Measurements from ENCODE around the gene SLC16A8.

Gene SLC16A8

DNA sequence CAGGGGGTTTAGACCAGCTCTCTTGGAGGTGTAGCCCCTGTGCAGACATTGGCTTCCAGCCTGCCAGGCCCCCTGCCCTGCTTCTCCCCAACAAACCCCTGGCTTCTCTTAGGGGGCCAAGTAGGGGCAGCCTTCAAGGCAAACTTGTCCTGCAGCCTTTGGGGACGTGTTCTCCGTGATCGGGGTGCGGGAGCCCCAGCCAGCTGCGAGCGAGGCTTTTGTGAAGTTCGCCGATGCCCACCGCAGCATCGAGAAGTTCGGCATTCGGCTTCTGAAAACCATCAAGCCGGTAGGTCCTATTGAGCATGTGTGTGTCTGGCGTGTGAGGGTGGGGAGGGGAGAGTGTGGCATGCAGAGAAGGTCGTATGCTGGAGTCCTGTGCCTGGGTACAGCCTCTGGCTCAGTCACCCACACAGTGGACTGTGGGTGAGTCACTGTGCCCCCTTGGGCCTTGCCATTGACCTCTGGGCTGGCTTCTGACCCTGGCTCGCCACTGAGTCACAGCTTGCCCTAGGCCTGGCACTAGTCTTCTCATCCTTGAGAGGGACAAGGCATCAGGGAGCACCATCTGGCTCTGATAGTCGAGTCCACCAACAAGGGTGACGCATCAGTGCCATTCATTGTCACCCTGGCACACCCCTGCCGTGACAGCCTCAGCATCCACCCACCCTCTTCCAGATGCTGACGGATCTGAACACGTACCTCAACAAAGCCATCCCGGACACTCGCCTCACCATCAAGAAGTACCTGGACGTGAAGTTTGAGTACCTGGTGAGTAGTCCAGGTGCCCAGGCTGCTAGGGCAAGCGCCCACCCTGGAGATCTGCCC is 11.4 kb downstream of the SLC16A8 start:
- TF ChIP-seq, protein P1, sequence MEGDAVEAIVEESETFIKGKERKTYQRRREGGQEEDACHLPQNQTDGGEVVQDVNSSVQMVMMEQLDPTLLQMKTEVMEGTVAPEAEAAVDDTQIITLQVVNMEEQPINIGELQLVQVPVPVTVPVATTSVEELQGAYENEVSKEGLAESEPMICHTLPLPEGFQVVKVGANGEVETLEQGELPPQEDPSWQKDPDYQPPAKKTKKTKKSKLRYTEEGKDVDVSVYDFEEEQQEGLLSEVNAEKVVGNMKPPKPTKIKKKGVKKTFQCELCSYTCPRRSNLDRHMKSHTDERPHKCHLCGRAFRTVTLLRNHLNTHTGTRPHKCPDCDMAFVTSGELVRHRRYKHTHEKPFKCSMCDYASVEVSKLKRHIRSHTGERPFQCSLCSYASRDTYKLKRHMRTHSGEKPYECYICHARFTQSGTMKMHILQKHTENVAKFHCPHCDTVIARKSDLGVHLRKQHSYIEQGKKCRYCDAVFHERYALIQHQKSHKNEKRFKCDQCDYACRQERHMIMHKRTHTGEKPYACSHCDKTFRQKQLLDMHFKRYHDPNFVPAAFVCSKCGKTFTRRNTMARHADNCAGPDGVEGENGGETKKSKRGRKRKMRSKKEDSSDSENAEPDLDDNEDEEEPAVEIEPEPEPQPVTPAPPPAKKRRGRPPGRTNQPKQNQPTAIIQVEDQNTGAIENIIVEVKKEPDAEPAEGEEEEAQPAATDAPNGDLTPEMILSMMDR (IDR thresholded peaks at IDR 0.05; ENCODE audit: borderline replicate concordance, control extremely low read depth, extremely low read depth, insufficient read depth, missing control alignments) = no peak
- in situ Hi-C loops (cut with MboI; ENCODE audit: low sequenced_read_pairs, unreplicated experiment) = no loop called here

DNA sequence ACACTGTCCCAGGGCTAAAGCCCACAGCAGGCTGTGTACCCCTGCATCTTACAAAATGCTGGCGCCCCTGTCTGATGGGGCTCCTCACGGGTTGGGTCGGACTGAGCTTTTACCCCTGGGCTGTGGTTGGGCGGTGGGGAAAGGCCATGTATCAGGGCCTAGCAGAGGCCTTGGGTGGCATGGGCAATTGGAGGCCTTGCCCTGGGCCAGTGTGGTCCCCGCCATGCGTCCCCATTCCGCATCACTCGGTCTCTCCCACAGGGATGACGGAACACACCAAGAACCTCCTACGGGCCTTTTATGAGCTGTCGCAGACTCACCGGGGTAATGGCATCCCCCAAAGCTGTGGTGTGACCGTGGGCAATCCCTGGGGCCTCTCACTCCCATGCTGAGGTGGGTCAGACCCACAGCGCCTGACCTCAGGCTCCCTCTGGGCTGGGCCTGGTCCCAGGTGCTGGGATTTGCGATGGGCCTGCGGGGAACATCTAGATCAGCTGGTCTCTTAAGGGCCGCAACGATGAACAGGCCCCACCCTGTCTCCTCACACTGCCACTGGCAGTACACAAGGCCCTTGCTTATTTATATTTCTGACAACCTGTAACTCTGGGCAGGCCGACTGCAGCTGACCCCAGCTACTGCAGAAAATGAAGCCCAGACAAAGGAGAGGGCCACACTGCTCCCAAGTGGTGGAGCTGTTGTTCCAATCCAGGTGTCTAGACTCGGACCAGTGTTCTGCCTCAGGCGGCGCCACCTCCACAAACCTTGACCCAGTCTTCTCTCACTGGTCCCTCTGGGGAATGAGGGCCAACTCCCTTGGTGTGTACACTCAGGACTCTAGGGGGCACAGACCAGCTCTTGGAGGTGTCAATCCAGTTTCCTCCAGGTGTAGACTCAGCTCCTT is 12.3 kb downstream of the SLC16A8 start:
- TF ChIP-seq, protein P1 (IDR thresholded peaks at IDR 0.05; ENCODE audit: borderline replicate concordance, control extremely low read depth, extremely low read depth, insufficient read depth, missing control alignments) = no peak
- DNase-seq (ENCODE audit: low spot score) = no peak
- in situ Hi-C loops (cut with MboI; ENCODE audit: low sequenced_read_pairs, unreplicated experiment) = no loop called here

More for the DNA sequence above, 11.4 kb downstream of the SLC16A8 start:
- DNase-seq (ENCODE audit: low spot score) = no peak

DNA sequence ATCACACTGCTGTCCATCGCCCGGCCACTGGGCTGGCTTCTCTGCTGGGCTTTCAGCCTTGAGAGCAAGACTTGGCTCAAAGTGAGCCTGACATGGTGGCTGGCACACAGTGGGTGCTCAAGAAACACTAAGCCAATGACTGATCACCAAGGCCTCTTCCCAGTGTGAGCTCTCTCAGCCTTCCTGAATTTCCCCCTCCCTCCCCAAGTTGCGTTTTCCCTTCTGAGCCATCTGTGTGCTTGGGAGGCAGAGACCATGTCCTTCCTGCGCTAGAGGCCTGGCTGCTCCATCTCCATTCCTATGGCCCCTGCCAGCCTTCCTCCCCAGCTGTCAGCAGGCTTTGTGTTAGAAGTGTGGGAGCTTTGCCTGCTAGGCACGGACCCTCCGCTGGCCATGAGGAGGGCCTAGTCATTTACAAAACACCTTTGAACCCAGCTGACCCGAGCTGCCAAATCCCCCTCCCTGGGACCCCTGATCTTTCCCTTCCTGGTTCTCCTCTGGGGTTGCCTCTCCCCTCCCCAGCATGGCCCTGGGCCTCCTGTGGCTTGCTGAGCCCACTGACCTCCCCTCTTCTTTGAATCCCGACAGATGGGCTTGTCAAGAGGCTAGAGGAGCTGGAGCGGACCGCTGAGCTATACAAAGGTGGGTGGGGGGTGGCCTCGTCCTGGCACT is 13.6 kb downstream of the SLC16A8 start:
- TF ChIP-seq, protein P1 (IDR thresholded peaks at IDR 0.05; ENCODE audit: borderline replicate concordance, control extremely low read depth, extremely low read depth, insufficient read depth, missing control alignments) = no peak
- no peak for DNase-seq (ENCODE audit: low spot score)
- in situ Hi-C loops (cut with MboI; ENCODE audit: low sequenced_read_pairs, unreplicated experiment) = no loop called here

DNA sequence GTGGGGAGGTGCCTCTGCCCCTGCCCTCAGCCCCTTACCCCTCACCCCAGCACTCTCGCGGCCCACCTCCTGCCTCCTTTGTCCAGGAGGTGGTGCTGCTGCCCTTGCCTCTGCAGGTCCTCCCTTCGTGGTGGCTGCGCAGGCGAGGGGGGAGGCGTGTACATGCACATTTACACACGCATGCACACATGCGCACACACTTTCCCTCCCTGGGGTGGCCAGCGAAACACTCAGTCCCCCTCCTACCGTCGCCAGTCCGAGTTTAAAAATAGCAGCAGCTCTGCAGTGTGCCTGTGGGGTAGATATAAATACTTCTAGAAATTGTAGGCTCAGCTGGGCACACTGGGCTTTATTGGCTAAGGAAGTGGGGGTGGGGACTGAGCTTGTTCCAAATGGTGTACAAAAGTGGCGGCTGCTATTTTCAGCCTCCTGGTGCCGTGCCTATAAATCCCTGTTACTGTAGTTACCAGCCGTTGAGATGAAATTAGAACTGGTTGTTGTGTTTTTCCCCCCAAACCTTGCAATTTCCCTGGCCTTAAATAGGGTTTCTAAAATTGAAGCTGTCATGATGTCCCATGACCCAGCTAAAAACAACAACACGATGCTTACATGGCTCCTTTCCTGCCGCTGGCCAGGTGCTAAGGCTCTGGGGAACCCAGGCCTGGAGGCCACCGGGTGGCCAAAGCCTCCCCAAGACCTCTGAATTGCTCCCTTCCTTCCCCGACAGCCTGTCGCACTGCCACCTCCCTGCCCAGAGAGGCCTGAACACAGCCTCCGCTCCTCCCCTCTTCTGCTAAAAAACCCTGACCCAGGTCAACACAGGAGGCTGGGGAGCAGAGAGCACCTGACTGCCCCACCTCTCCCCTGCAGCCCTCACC is 14.4 kb downstream of the SLC16A8 start:
- TF ChIP-seq, protein P1 (IDR thresholded peaks at IDR 0.05; ENCODE audit: borderline replicate concordance, control extremely low read depth, extremely low read depth, insufficient read depth, missing control alignments) = no peak
- in situ Hi-C loops (cut with MboI; ENCODE audit: low sequenced_read_pairs, unreplicated experiment) = no loop called here
- no peak for DNase-seq (ENCODE audit: low spot score)

DNA sequence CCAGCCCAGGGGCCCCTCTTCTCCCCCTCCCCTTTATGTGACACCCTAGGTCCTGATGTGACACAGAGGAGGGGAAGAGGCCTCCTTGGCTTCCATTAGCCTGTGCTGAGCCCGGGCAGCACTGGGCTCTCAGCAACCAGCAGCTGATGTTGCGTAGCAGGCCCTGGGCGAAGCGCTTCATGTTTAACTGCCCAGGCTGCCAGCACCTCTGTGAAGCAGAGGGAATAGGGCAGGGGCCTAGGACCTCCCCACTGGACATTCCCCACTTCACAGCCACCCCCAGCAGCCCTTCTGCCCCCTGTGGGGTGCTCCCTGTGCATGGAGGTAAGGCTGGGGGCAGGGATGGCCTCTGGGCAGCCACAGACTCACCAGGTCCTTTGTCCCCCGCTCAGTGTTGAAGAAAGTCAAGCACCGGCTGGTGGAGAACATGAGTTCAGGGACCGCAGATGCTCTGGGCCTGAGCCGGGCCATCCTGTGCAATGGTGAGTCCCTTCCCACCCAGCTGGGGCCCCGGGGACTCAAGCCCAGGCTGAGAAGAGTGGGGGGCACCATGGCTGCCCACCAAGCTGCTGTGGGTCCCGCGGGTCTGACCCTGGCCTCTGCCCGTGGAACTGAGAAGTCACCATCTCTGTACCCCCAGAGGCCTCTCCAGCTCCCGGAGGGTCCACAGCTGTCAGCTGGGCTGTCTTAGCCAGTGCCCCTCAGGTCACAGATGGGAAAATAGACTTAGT is 15.2 kb downstream of the SLC16A8 start:
- in situ Hi-C loops (cut with MboI; ENCODE audit: low sequenced_read_pairs, unreplicated experiment) = no loop called here
- no peak for DNase-seq (ENCODE audit: low spot score)
- TF ChIP-seq, protein P1 (IDR thresholded peaks at IDR 0.05; ENCODE audit: borderline replicate concordance, control extremely low read depth, extremely low read depth, insufficient read depth, missing control alignments) = no peak
